K562 (cell line): Measurements from ENCODE around the gene MYO1A. TPM values are rescaled to one million over a fixed set of nuclear protein-coding genes. Genes with fewer than 3 reads are reported as not detected.

Source experiments
- ATF1 ChIP-seq, 2 experiments: fragments of 450-650 bp in 1 of 2; IDR thresholded peaks; 2 replicates each; pipeline ENCODE4 v1.6.1; 2016; ENCODE audit warnings: missing compliant biosample characterization in 1 of 2, missing genetic modification characterization in 1 of 2
- CTBP1 ChIP-seq: fragments of 450-650 bp; IDR thresholded peaks from 2 replicates; pipeline ENCODE4 v1.6.1; 2016; ENCODE audit warnings: borderline replicate concordance
- EP300 ChIP-seq: IDR thresholded peaks from 2 replicates; pipeline ENCODE4 v1.6.1; 2012; ENCODE audit warnings: low read length, improper control_type of control experiment
- GTF2A2 ChIP-seq: IDR thresholded peaks from 2 replicates; pipeline ENCODE4 v1.6.1; 2016; ENCODE audit warnings: mild to moderate bottlenecking, missing genetic modification characterization, missing compliant biosample characterization
- HDGF ChIP-seq: fragments of 450-650 bp; IDR thresholded peaks from 2 replicates; pipeline ENCODE4 v1.6.1; 2016
- PHF20 ChIP-seq: fragments of 450-650 bp; IDR thresholded peaks from 2 replicates; pipeline ENCODE4 v1.6.1; 2018; ENCODE audit not compliant: partially characterized antibody
- PHF8 ChIP-seq: fragments of 200-600 bp; sonication (generic); IDR thresholded peaks from 2 replicates; pipeline ENCODE4 v1.6.1; 2012; ENCODE audit warnings: mixed run types, mild to moderate bottlenecking, inconsistent platforms, low read length, moderate library complexity, borderline replicate concordance
- PTTG1 ChIP-seq: fragments of 450-650 bp; IDR thresholded peaks from 2 replicates; pipeline ENCODE4 v1.6.1; 2016; ENCODE audit warnings: low read depth, mild to moderate bottlenecking, missing genetic modification characterization, missing compliant biosample characterization
- SMARCB1 ChIP-seq: IDR thresholded peaks from 2 replicates; pipeline ENCODE4 v1.6.1; 2011; ENCODE audit warnings: improper control_type of control experiment, low read depth; ENCODE audit not compliant: insufficient read length
- SRSF3 ChIP-seq: fragments of 200-400 bp; formaldehyde crosslinking; IDR thresholded peaks from 2 replicates; pipeline ENCODE4 v1.6.1; 2016; ENCODE audit warnings: mild to moderate bottlenecking, low read length, moderate library complexity; ENCODE audit not compliant: insufficient read depth
- TSC22D4 ChIP-seq: fragments of 450-650 bp; IDR thresholded peaks from 2 replicates; pipeline ENCODE4 v1.6.1; 2016; ENCODE audit warnings: missing genetic modification characterization, missing biosample characterization, control low read depth
- ZBTB11 ChIP-seq, 3 experiments: fragments of 200-800 bp in 1 of 3; fragments of 250-450 bp in 1 of 3; fragments of 450-650 bp in 1 of 3; sonication (Bioruptor Pico) in 1 of 3; sonication (Bioruptor generic) in 1 of 3; formaldehyde crosslinking in 1 of 3; IDR thresholded peaks; 2 replicates each; pipeline versions ENCODE4 v1.6.1 to v1.8.0; 2016 to 2022; ENCODE audit warnings: mild to moderate bottlenecking in 2 of 3, missing genetic modification characterization in 2 of 3, missing compliant biosample characterization in 1 of 3, moderate library complexity in 1 of 3
- ZBTB2 ChIP-seq: fragments of 450-650 bp; IDR thresholded peaks from 2 replicates; pipeline ENCODE4 v1.6.1; 2016; ENCODE audit warnings: antibody characterized with exemption
- ZNF174 ChIP-seq: fragments of 250-450 bp; sonication (Bioruptor Pico); IDR thresholded peaks from 2 replicates; pipeline ENCODE4 v1.4.0; 2020; ENCODE audit warnings: mild to moderate bottlenecking
- ZNF431 ChIP-seq: sonication (generic); formaldehyde crosslinking; IDR thresholded peaks from 2 replicates; pipeline ENCODE4 v1.8.0; 2022; ENCODE audit warnings: mild to moderate bottlenecking, missing genetic modification reagents
- ZNF696 ChIP-seq: fragments of 250-450 bp; sonication (Bioruptor Pico); conservative IDR thresholded peaks from 2 replicates; pipeline ENCODE4 v1.4.0; 2020; ENCODE audit warnings: mild to moderate bottlenecking, moderate library complexity
- ZNF699 ChIP-seq: fragments of 250-450 bp; sonication (Bioruptor Pico); IDR thresholded peaks from 2 replicates; pipeline ENCODE4 v1.8.0; 2021; ENCODE audit warnings: mild to moderate bottlenecking, moderate library complexity; ENCODE audit not compliant: insufficient replicate concordance
- polyA plus RNA-seq, 8 experiments: library from polyadenylated mRNA; depleted of rRNA in 4 of 8; stranded (reverse) in 5 of 8; unstranded in 3 of 8; fragments of >200 nt; fragmentation: Nextera tagmentation in 2 of 8; fragmentation: Illumina TruSeq in 1 of 8; extraction: Ambion mirVana in 2 of 8; extraction: Trizol in 1 of 8; gene quantifications; 2 replicates each; pipeline versions ENCODE4 v1.2.1 to v1.2.3, GENCODE V29; 2011 to 2014; ENCODE audit warnings: inconsistent platforms in 1 of 8, missing spikeins in 1 of 8
- total RNA-seq, 7 experiments: library from RNA; depleted of rRNA in 6 of 7; stranded (reverse); fragments of >200 nt in 6 of 7; fragmentation: Illumina TruSeq in 2 of 7; extraction: Trizol in 2 of 7; gene quantifications; 2 replicates each; pipeline versions ENCODE4 v1.2.1 to v1.2.3, GENCODE V29; 2011 to 2021; ENCODE audit warnings: low replicate concordance in 1 of 7
- TF ChIP-seq, protein P1 (sequence below): fragments of 450-650 bp; IDR thresholded peaks from 2 replicates; pipeline ENCODE4 v1.6.1; 2018; ENCODE audit warnings: mild to moderate bottlenecking, low read depth; ENCODE audit not compliant: partially characterized antibody
- TF ChIP-seq, protein P2 (sequence below): fragments of 450-650 bp; formaldehyde crosslinking; IDR thresholded peaks from 2 replicates; pipeline ENCODE4 v1.4.0; 2020; ENCODE audit warnings: mild to moderate bottlenecking, moderate library complexity

MYO1A gene
- total and polyA plus RNA-seq, 9 of the 15 experiments (the other 6 are each of a cell fraction or from before 2014, with no cell fraction given) = 0.03 to 0.29 (median 0.14) TPM; not detected in 2

DNA sequence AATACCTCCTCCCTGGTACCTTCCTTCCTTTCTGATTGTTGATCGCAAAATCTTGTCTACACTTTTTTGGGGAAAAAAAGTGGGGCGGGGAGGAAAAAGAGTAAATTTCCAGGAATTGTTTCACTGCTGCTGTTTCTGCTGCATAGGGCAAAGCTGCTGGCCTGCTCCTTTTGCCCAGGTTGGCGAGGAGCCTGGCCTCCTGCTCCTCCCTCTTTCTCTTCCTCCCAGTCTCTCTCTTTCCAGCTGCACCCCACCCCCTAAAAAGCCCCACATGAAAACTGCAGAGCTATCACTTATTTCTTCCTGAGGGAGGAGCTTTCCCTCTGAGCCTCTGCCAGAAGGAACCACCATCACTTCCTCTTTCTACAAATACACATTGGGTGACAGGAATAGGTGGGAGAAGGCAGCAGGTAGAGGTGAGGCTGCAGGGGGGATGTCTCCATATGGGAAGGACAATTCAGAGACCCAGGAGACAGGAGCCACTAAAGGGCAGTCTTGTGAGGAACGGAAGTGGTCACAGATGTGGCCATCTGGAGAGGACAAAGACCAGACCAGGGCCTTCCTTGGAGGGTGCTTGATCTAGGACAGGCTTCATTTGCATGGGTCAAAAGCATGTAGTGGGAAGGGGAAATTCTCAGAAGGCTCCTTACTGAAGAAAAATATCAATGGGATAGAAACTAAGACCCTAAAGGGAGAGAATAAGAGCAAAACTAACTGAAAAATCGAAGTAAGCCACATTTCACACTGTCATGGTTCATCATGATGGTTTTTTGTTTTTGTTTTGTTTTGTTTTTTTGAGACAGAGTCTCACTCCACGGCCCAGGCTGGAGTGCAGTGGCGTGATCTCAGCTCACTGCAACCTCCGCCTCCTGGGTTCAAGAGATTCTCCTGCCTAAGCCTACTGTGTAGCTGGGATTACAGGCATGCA is 58.3 kb downstream of the MYO1A start (continued):
- peak; percentile 25; the same call in 1 of the 2 replicates for TF ChIP-seq PHF8
- peak in 1 of 3 experiments; percentile 35; a peak in 1 of 6 replicates for TF ChIP-seq ZBTB11 (CRISPR knock-in tag; IDR thresholded peaks at IDR 0.05)
- TF ChIP-seq, protein P1, sequence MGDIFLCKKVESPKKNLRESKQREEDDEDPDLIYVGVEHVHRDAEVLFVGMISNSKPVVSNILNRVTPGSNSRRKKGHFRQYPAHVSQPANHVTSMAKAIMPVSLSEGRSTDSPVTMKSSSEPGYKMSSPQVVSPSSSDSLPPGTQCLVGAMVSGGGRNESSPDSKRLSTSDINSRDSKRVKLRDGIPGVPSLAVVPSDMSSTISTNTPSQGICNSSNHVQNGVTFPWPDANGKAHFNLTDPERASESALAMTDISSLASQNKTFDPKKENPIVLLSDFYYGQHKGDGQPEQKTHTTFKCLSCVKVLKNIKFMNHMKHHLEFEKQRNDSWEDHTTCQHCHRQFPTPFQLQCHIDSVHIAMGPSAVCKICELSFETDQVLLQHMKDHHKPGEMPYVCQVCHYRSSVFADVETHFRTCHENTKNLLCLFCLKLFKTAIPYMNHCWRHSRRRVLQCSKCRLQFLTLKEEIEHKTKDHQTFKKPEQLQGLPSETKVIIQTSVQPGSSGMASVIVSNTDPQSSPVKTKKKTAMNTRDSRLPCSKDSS = no peak
- TF ChIP-seq, protein P2, sequence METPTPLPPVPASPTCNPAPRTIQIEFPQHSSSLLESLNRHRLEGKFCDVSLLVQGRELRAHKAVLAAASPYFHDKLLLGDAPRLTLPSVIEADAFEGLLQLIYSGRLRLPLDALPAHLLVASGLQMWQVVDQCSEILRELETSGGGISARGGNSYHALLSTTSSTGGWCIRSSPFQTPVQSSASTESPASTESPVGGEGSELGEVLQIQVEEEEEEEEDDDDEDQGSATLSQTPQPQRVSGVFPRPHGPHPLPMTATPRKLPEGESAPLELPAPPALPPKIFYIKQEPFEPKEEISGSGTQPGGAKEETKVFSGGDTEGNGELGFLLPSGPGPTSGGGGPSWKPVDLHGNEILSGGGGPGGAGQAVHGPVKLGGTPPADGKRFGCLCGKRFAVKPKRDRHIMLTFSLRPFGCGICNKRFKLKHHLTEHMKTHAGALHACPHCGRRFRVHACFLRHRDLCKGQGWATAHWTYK (CRISPR knock-in tag) = no peak
- TF ChIP-seq ZBTB2 = no peak
- TF ChIP-seq TSC22D4 (tag) = no peak
- TF ChIP-seq HDGF = 0 out of 2 replicates have a peak, but pooled peaks have one; percentile 20
- TF ChIP-seq ATF1 (CRISPR knock-in tag; IDR thresholded peaks at IDR 0.05) = no peak
- peak; percentile 35; the same call in 1 of the 2 replicates for TF ChIP-seq ATF1 (tag; IDR thresholded peaks at IDR 0.05)
- no peak for TF ChIP-seq GTF2A2 (tag)
- TF ChIP-seq ZNF699 = no peak
- TF ChIP-seq CTBP1 = peak; percentile 68; the same call in 1 of the 2 replicates
- TF ChIP-seq ZNF174 (CRISPR knock-in tag) = no peak
- peak; percentile 37 for TF ChIP-seq EP300
- TF ChIP-seq SRSF3 = no peak
- TF ChIP-seq PTTG1 (tag) = no peak
- TF ChIP-seq PHF20 = no peak
- no peak for TF ChIP-seq ZNF431 (CRISPR knock-in tag)
- no peak for TF ChIP-seq ZNF696 (CRISPR knock-in tag)
- no peak for TF ChIP-seq SMARCB1
